ENCODE data around the gene CFP. TPM values are rescaled to one million over a fixed set of nuclear protein-coding genes. Genes with fewer than 3 reads are reported as not detected.
"Not testable (repeated sequence)": the region's sequence is repeated elsewhere in the genome, so short reads cannot be mapped to it uniquely, and the experiment has no call there.

CFP gene
- polyA plus RNA-seq, 2 of the 4 experiments (the other 2 are of a cell fraction), result 0.14 to 0.54 TPM

- H3K27ac ChIP-seq; H3K9me3 ChIP-seq; ATAC-seq; DNase-seq (ENCODE audit: low read depth in 1 of 2, low spot score in 1 of 2); POLR2A ChIA-PET; H3K4me3 ChIP-seq; FAIRE-seq; CTCF ChIA-PET; H3K4me1 ChIP-seq; H3K4me2 ChIP-seq: not testable (repeated sequence)
- WGBS (ENCODE audit: missing lambda C conversion rate), result 64% methylated on average over 4 of the region's 4 CpGs
These were observed 36.1 kb upstream of the CFP start for GRCh38 chrX:47665797-47666196.

GRCh38 chrX:47664737-47665136 is 35.0 kb upstream of the CFP start:
- Histone ChIP-seq H3K4me3 (no peak overlapping the region), H3K4me2 (no peak overlapping the region), H3K9me3 (peaks cover under 1% of the 10 kb centered on the region; the same call in 1 of the 3 replicates), H3K4me1 (peaks cover 9% of the 10 kb centered on the region), H3K27ac (no peak overlapping the region)
- DNase-seq (ENCODE audit: low read depth in 1 of 2, low spot score in 1 of 2), result no peak
- TF ChIP-seq, protein P1, sequence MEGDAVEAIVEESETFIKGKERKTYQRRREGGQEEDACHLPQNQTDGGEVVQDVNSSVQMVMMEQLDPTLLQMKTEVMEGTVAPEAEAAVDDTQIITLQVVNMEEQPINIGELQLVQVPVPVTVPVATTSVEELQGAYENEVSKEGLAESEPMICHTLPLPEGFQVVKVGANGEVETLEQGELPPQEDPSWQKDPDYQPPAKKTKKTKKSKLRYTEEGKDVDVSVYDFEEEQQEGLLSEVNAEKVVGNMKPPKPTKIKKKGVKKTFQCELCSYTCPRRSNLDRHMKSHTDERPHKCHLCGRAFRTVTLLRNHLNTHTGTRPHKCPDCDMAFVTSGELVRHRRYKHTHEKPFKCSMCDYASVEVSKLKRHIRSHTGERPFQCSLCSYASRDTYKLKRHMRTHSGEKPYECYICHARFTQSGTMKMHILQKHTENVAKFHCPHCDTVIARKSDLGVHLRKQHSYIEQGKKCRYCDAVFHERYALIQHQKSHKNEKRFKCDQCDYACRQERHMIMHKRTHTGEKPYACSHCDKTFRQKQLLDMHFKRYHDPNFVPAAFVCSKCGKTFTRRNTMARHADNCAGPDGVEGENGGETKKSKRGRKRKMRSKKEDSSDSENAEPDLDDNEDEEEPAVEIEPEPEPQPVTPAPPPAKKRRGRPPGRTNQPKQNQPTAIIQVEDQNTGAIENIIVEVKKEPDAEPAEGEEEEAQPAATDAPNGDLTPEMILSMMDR (IDR thresholded peaks at IDR 0.05), result no peak
- TF ChIP-seq ZC3H11A (IDR thresholded peaks at IDR 0.05) (no peak), EHF (CRISPR knock-in tag; IDR thresholded peaks at IDR 0.05) (no peak), RAD21 (conservative IDR thresholded peaks at IDR 0.05 in 1 of 2, IDR thresholded peaks at IDR 0.05 in 1 of 2) (no peak), GATA3 (IDR thresholded peaks at IDR 0.05; ENCODE audit: borderline replicate concordance) (no peak), HOXB5 (CRISPR knock-in tag; IDR thresholded peaks at IDR 0.05) (no peak), RARB (CRISPR knock-in tag; IDR thresholded peaks at IDR 0.05) (no peak), CHD2 (IDR thresholded peaks at IDR 0.05; ENCODE audit: low read length, partially characterized antibody) (no peak), CBX8 (IDR thresholded peaks at IDR 0.05) (no peak), HOXB13 (CRISPR knock-in tag; IDR thresholded peaks at IDR 0.05; ENCODE audit: low read depth) (no peak)
- WGBS (ENCODE audit: missing lambda C conversion rate), result 69% methylated on average over 5 of the region's 5 CpGs
- ChIA-PET CTCF (no interaction called here), POLR2A (no interaction called here)
- ATAC-seq, result no peak
- FAIRE-seq, result no peak

GRCh38 chrX:47662144-47662657 is 32.5 kb upstream of the CFP start:
- TF ChIP-seq SMC3 (IDR thresholded peaks at IDR 0.05) (no peak), HOXB5 (CRISPR knock-in tag; IDR thresholded peaks at IDR 0.05) (no peak), FOSL2 (IDR thresholded peaks at IDR 0.05) (0 out of 2 replicates have a peak, but pooled peaks have one; percentile 42), FOSL2 (CRISPR knock-in tag; IDR thresholded peaks at IDR 0.05) (peak; percentile 56), MYC (IDR thresholded peaks at IDR 0.05; ENCODE audit: borderline replicate concordance, low read length) (no peak; the same call in 1 of the 2 replicates)
- TF ChIP-seq, protein P2, sequence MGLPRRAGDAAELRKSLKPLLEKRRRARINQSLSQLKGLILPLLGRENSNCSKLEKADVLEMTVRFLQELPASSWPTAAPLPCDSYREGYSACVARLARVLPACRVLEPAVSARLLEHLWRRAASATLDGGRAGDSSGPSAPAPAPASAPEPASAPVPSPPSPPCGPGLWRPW (IDR thresholded peaks at IDR 0.05), result no peak
- TF ChIP-seq, protein P3, sequence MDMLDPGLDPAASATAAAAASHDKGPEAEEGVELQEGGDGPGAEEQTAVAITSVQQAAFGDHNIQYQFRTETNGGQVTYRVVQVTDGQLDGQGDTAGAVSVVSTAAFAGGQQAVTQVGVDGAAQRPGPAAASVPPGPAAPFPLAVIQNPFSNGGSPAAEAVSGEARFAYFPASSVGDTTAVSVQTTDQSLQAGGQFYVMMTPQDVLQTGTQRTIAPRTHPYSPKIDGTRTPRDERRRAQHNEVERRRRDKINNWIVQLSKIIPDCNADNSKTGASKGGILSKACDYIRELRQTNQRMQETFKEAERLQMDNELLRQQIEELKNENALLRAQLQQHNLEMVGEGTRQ (IDR thresholded peaks at IDR 0.05), result no peak
- no peak for FAIRE-seq
- peak in 1 of 2 experiments; percentile 49 for DNase-seq (ENCODE audit: low read depth in 1 of 2, low spot score in 1 of 2)
- peak overlapping the region; percentile 40 for H3K4me2 ChIP-seq
- peaks cover 9% of the 10 kb centered on the region for H3K4me1 ChIP-seq
- 33% methylated on average over 1 of the region's 1 CpG for WGBS (ENCODE audit: missing lambda C conversion rate)
- peak in 1 of 2 experiments; percentile 43; a peak in 2 of 6 replicates for ATAC-seq
- ChIA-PET CTCF (interaction anchor here (1.0 kb wide), 1 partner anchor 37 kb away, joined by 3 read pairs; no protein-coding TSS in a partner anchor), POLR2A (no interaction called here)
- peak overlapping the region; percentile 28 to 67; a peak in 4 of 6 replicates for H3K27ac ChIP-seq
- no peak overlapping the region for H3K4me3 ChIP-seq
- H3K9me3 ChIP-seq, result peaks cover 3% of the 10 kb centered on the region; the same call in 1 of the 3 replicates

DNA sequence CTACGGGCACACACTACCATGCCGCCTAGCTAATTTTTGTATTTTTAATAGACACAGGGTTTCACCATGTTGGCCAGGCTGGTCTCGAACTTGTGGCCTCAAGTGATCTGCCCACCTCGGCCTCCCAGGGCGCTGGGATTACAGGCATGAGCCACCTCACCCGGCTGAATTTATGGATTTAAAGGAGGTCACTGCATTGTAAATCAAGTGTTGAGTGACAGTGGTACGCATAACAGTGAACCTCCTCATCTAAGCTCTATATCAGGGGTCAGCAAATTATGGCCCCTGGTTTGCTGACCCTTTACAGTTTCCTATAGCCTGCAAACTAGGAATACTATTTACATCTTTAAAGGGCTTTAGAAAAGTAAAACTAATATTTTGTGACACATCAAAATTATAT is 31.8 kb upstream of the CFP start:
- no peak overlapping the region for H3K4me3 ChIP-seq
- CTCF ChIA-PET, result no interaction called here
- peaks cover 3% of the 10 kb centered on the region; the same call in 1 of the 3 replicates for H3K9me3 ChIP-seq
- FAIRE-seq, result no peak
- H3K4me2 ChIP-seq, result no peak overlapping the region
- TF ChIP-seq ZC3H11A (IDR thresholded peaks at IDR 0.05) (no peak), EHF (CRISPR knock-in tag; IDR thresholded peaks at IDR 0.05) (no peak), CBX8 (IDR thresholded peaks at IDR 0.05) (no peak)
- no peak for ATAC-seq
- no peak for DNase-seq (ENCODE audit: low read depth in 1 of 2, low spot score in 1 of 2)
- no peak overlapping the region; a peak in 1 of 6 replicates for H3K27ac ChIP-seq
- WGBS (ENCODE audit: missing lambda C conversion rate), result 93% methylated on average over 6 of the region's 7 CpGs
- POLR2A ChIA-PET, result no interaction called here
- peaks cover 9% of the 10 kb centered on the region for H3K4me1 ChIP-seq

Measured in A549 (cell line).